Common myeloid progenitor, CD34-positive (primary cell): Measurements from ENCODE around the gene PLXNA4.

Experiments used
- CTCF ChIA-PET: fragments of 350-600 bp; sonication (Branson Sonifier 250); formaldehyde crosslinking; loops from one replicate; lab custom pipeline; 2021; ENCODE audit warnings: antibody characterized with exemption; lab: Charles Lee
- POLR2A ChIA-PET: fragments of 350-600 bp; sonication (Branson Sonifier 250); formaldehyde crosslinking; loops from one replicate; lab custom pipeline; 2021; ENCODE audit warnings: antibody characterized with exemption; lab: Charles Lee
- DNase-seq, 3 donors: peaks; one replicate each; pipeline versions ENCODE4 v3.0.0 to v3.0.0-alpha.2; 2013
- H3K27ac ChIP-seq, 2 experiments: 1 replicate in 1 of 2; 2 replicates in 1 of 2; pipeline ENCODE4 v1.7.0; 2013; ENCODE audit warnings: inconsistent platforms in 2 of 2, low read length in 2 of 2, mild to moderate bottlenecking in 2 of 2, low read depth in 1 of 2, moderate library complexity in 1 of 2; ENCODE audit not compliant: severe bottlenecking in 2 of 2, insufficient read depth in 1 of 2, poor library complexity in 1 of 2
- H3K27me3 ChIP-seq, 5 experiments: replicated peaks in 2 of 5; 1 replicate in 3 of 5; 2 replicates in 2 of 5; pipeline versions ENCODE4 v1.6.1 to v1.7.0; 2013; ENCODE audit warnings: low read length in 4 of 5, mild to moderate bottlenecking in 2 of 5, moderate library complexity in 2 of 5, inconsistent platforms in 1 of 5; ENCODE audit not compliant: insufficient read depth in 5 of 5, control insufficient read depth in 4 of 5
- H3K36me3 ChIP-seq, 4 experiments: 1 replicate in 2 of 4; 2 replicates in 2 of 4; pipeline versions ENCODE4 v1.6.1 to v1.7.0; 2013; ENCODE audit warnings: low read length in 3 of 4, control low read depth in 1 of 4, mild to moderate bottlenecking in 1 of 4; ENCODE audit not compliant: control insufficient read depth in 4 of 4, insufficient read depth in 4 of 4
- H3K4me1 ChIP-seq, 4 experiments: 1 replicate in 3 of 4; 2 replicates in 1 of 4; pipeline versions ENCODE4 v1.6.1 to v1.7.1; 2013; ENCODE audit warnings: low read length in 3 of 4, mild to moderate bottlenecking in 3 of 4, control low read depth in 1 of 4, inconsistent platforms in 1 of 4, moderate library complexity in 1 of 4; ENCODE audit not compliant: control insufficient read depth in 4 of 4, insufficient read depth in 4 of 4; ENCODE audit errors: control extremely low read depth in 1 of 4
- H3K4me3 ChIP-seq, 7 experiments: 1 replicate in 4 of 7; 2 replicates in 3 of 7; pipeline versions ENCODE4 v1.5.1 to v1.7.0; 2013; ENCODE audit warnings: mild to moderate bottlenecking in 7 of 7, low read length in 6 of 7, moderate library complexity in 6 of 7, inconsistent platforms in 2 of 7, low read depth in 2 of 7, control low read depth in 1 of 7; ENCODE audit not compliant: insufficient read depth in 4 of 7, control insufficient read depth in 1 of 7; ENCODE audit errors: extremely low read depth in 1 of 7
- H3K9me3 ChIP-seq, 5 experiments: 1 replicate in 4 of 5; 2 replicates in 1 of 5; pipeline versions ENCODE4 v1.6.1 to v1.7.1; 2013; ENCODE audit warnings: low read length in 4 of 5, mild to moderate bottlenecking in 2 of 5, inconsistent platforms in 1 of 5, low read depth in 1 of 5, moderate library complexity in 1 of 5; ENCODE audit not compliant: control insufficient read depth in 4 of 5, insufficient read depth in 2 of 5; ENCODE audit errors: control extremely low read depth in 1 of 5
- WGBS: methylation state at CpG from one replicate; pipeline ENCODE4 v1.1.5; 2013; ENCODE audit not compliant: insufficient coverage; 5-methylcytosine and 5-hydroxymethylcytosine counted together

PLXNA4 gene

DNA sequence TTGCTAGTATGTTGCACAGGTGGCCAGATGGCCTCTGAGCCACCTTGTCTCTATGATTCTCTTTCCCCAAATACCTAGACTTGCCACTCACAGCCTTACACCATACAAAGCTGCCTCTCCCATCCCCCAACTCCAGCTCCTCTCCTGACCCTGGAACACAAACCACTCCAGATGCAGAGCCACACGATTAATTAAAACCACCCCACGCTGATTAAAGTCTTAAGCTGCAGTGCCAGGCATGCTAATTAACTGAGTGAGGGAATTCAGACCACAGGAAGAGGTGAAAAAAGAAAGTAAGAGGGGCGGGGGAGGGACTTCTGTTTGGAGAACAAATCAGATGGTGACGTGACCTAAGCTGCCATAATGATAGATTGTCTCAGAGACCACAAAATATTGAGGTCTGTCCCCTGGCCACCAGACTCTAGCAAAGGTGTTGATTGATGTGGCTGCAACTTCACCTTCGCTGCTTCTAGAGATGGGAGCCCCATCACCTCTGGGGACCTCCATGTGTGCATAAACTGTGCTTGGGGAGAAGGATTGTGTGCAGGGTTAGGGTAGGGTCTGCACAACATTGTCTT lies 331.3 kb downstream of the PLXNA4 start:
- CTCF ChIA-PET: interaction anchor here (1.7 kb wide), 1 partner anchor 19 kb away, joined by 3 read pairs; no protein-coding TSS in a partner anchor

DNA sequence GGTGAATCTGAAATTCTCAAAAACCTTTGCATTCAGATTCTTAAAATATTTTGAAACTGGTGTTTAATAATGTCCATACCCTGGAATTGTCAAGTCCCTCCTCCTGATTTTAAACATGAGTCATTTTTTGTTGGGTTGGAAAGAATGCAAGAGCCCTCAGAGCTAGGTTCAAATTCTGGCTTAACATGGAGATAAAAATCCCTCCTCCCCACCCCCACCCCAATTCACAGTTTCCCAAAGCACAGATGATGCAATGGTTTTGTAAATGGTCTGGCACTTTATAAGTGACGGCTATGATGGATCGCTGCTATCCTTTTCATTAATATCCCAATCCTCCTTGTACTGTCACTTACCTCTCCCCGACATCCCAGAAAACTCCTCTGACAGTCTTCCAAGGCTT lies 332.8 kb downstream of the PLXNA4 start:
- no peaks in the 10 kb centered on the region for H3K36me3 ChIP-seq
- POLR2A ChIA-PET: no interaction called here
- peaks cover 0 to 12% (median 2%) of the 10 kb centered on the region in 5 experiments for H3K27me3 ChIP-seq
- no peak overlapping the region for H3K27ac ChIP-seq
- DNase-seq: no peak
- no peaks in the 10 kb centered on the region for H3K4me1 ChIP-seq
- no peak overlapping the region for H3K4me3 ChIP-seq
- CTCF ChIA-PET: interaction anchor here (1.7 kb wide), 1 partner anchor 18 kb away, joined by 3 read pairs; no protein-coding TSS in a partner anchor
- H3K9me3 ChIP-seq: peaks cover 0 to 12% (median 2%) of the 10 kb centered on the region in 5 experiments
- WGBS: 97% methylated on average over 3 of the region's 3 CpGs

More for the DNA sequence above, 331.3 kb downstream of the PLXNA4 start:
- Histone ChIP-seq H3K27ac (no peak overlapping the region), H3K9me3 (peaks cover 0 to 12% (median 2%) of the 10 kb centered on the region in 5 experiments), H3K4me1 (no peaks in the 10 kb centered on the region), H3K36me3 (no peaks in the 10 kb centered on the region), H3K4me3 (no peak overlapping the region), H3K27me3 (peaks cover 0 to 21% (median 5%) of the 10 kb centered on the region in 5 experiments)
- no peak for DNase-seq
- POLR2A ChIA-PET: no interaction called here
- 70% methylated on average over 3 of the region's 5 CpGs for WGBS

DNA sequence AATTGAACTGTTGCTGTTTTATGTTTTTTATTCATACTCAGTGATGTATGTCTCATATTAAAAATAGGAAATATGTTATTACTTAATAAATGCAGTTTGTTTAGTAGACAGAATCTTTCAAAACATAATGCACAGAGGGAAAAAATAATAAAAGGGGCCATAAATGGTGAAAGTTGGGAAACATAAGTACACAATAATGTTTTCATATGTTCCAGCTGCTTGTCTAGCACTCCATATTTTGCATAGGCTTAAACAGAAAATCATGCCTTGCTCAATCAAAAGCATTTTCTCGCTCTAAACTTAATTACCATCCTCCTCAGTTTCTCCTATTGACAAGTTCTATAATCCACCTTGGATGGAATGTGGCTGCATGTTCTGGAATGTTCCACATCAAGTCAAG lies 333.2 kb downstream of the PLXNA4 start:
- Histone ChIP-seq H3K36me3 (no peaks in the 10 kb centered on the region), H3K9me3 (peaks cover 0 to 12% (median 2%) of the 10 kb centered on the region in 5 experiments), H3K27me3 (peaks cover 0 to 11% (median 2%) of the 10 kb centered on the region in 5 experiments), H3K4me1 (no peaks in the 10 kb centered on the region), H3K4me3 (no peak overlapping the region), H3K27ac (no peak overlapping the region)
- CTCF ChIA-PET: no interaction called here
- 93% methylated on average over 1 of the region's 1 CpG for WGBS
- POLR2A ChIA-PET: no interaction called here
- no peak for DNase-seq

DNA sequence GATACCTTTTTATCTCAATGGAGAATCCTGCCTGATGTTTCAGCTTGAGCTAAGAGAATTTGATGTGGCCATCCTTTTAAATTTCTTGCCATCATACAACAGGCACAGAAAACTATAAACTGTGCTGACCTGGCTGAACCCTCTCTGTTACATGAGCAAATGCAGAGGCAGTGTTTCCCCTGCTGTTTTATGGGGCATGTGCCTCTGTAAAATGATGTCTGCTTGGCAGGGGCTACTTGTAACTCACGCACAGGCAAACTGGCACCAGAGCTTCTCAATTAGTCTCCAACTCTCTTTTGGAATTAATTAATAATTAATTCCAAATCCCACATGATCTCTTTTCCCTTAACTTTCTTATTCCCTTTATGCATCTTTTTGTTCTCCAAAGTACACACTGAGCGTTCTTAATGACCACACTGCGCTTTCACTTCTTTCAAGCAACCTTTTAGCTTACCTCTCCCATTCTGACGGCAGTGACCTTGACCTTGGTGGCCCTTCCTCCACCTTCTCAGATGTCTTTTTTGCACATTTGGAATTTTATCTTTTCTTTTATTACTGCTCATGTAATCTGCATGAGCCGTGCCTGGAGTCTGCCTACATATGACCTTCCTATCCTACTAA lies 334.0 kb downstream of the PLXNA4 start:
- 96% methylated on average over 4 of the region's 5 CpGs for whole genome bisulfite sequencing
- H3K4me3 ChIP-seq: no peak overlapping the region
- peaks cover 0 to 9% (median 2%) of the 10 kb centered on the region in 5 experiments for H3K27me3 ChIP-seq
- ChIA-PET CTCF (interaction anchor here (1.2 kb wide), 1 partner anchor 10 kb away, joined by 3 read pairs; no protein-coding TSS in a partner anchor), POLR2A (no interaction called here)
- no peak for DNase-seq
- H3K27ac ChIP-seq: no peak overlapping the region
- H3K4me1 ChIP-seq: no peaks in the 10 kb centered on the region
- H3K9me3 ChIP-seq: peaks cover 0 to 12% (median 2%) of the 10 kb centered on the region in 5 experiments
- no peaks in the 10 kb centered on the region for H3K36me3 ChIP-seq

DNA sequence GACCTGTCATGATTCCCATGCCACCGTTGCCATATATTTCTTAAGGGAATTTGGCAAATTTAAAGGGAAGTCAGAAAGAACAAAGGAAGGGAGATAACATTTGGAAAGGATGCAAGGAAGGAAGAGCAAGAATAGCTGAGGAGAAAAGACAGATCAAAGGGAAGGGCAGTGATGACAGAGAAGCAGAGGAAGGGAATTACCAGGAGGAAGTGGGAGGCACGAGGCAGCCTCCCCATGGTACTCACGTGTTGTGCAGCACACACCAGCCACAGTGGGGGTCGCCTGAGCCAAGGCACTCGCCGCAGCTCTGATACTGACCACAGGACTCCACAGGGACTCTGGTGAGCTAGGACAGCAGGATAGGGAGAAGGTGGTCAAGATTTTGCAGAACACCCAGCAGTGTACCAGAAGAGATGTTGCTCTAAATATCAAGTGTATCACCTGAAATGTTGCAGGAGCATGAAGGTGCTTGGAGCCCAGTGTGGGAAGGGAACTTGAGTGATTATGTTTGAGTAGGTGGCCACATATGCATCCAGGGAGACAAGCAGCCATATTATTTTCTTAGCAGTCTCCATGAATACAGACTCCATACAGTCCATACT lies 335.3 kb downstream of the PLXNA4 start:
- Histone ChIP-seq H3K9me3 (peaks cover 0 to 9% (median 2%) of the 10 kb centered on the region in 5 experiments), H3K4me1 (no peaks in the 10 kb centered on the region), H3K27ac (no peak overlapping the region), H3K4me3 (no peak overlapping the region), H3K27me3 (peaks cover 0 to 9% (median 2%) of the 10 kb centered on the region in 5 experiments), H3K36me3 (no peaks in the 10 kb centered on the region)
- DNase-seq: no peak
- POLR2A ChIA-PET: no interaction called here
- 28% methylated on average over 5 of the region's 6 CpGs for WGBS
- CTCF ChIA-PET: no interaction called here

DNA sequence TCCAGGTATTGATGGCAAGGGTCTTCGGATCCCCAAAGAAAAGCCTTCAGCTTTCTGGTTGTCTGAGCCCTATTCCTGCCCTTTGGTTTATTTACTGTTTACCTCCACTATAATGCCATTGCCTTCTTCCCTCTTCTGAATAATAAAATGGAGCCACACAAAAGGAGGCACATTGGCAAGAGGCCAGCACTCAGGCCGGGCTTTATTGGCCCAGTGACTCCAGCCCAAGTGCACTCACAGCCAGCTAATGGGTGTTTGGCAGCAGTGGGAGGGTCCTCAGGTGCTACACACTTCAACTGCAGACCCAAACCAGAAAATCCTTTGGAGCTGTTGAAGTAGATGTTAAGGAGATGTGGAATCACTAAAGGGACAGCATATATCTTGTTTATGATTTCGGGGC lies 336.0 kb downstream of the PLXNA4 start:
- Histone ChIP-seq H3K9me3 (peaks cover 0 to 4% (median 0%) of the 10 kb centered on the region in 5 experiments), H3K27me3 (peaks cover 0 to 9% (median 2%) of the 10 kb centered on the region in 5 experiments), H3K27ac (no peak overlapping the region), H3K36me3 (no peaks in the 10 kb centered on the region), H3K4me1 (no peaks in the 10 kb centered on the region), H3K4me3 (no peak overlapping the region)
- CTCF ChIA-PET: no interaction called here
- DNase-seq: no peak
- POLR2A ChIA-PET: no interaction called here
- WGBS: 87% methylated on average over 1 of the region's 3 CpGs
